ENCODE results near the gene DNAI2. TPM values are rescaled to one million over a fixed set of nuclear protein-coding genes. Genes with fewer than 3 reads are reported as not detected.
"Not testable (repeated sequence)": the region's sequence is repeated elsewhere in the genome, so short reads cannot be mapped to it uniquely, and the experiment has no call there.

DNAI2 gene
- total RNA-seq, 1 donor from 2014 or later: not detected

DNA sequence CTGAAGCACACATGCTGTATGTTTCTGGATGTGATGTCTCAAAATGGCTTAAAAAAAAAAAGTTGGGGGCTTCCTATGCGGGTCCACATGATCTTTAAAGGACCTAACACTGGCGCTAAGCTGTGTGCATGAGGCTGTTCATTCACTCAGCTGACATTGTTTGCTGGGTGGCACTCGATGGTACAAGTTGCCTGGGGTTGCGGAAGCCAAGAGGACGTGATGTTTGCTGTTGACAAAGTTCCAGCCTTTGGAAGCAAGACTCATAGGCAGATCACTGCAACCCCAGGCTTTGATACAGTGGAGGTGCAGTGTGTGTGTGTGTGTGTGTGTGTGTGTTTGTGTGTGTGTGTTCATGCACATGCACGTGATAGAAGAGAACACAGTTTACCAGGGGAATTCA lies 29.5 kb upstream of the DNAI2 start:
- DNase-seq (ENCODE audit: low read depth in 2 of 2): no peak

GRCh38 chr17:74245145-74245831 lies 28.7 kb upstream of the DNAI2 start:
- no peak for DNase-seq (ENCODE audit: low read depth in 2 of 2)

- DNase-seq (ENCODE audit: low read depth in 2 of 2): no peak
Observed at GRCh38 chr17:74245871-74246270, 28.2 kb upstream of the DNAI2 start.

- DNase-seq (ENCODE audit: low read depth in 2 of 2): no peak
Observed at GRCh38 chr17:74249590-74250270, 24.3 kb upstream of the DNAI2 start.

DNA sequence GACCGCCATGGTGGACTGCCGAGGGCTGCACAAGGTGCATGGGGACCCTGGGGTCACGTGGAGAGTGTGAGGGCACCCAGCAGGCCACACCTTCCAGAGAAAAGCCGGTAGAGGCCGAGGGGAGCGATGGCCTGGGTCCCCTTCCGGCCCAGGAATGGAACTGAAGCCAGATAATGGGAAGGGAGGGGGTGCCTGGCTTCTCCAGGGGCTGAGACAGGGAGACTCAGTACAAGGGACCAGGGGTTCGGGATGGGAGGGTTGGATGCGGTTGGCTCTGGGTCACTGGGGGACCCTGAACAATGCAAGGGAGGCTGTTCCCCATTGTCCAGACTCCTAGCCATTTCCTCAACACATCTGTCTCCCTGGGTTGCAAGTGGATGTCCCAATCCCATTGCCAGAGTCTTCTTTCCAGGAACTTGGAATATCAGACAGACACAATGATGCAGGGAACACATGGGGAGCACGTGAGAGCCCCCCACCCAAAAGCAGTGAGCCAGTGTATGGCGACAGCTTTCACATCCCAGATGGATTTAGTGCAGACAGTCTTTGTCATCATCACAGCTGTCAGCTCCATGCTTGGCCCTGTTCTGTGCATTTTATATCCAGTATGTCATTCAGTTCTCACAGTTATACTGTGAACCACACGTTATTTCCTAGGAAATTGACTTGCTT lies 23.6 kb upstream of the DNAI2 start:
- DNase-seq (ENCODE audit: low read depth in 2 of 2): no peak

GRCh38 chr17:74251051-74251450 lies 23.0 kb upstream of the DNAI2 start:
- no peak for DNase-seq (ENCODE audit: low read depth in 2 of 2)

GRCh38 chr17:74251569-74251968 lies 22.5 kb upstream of the DNAI2 start:
- no peak for DNase-seq (ENCODE audit: low read depth in 2 of 2)

DNA sequence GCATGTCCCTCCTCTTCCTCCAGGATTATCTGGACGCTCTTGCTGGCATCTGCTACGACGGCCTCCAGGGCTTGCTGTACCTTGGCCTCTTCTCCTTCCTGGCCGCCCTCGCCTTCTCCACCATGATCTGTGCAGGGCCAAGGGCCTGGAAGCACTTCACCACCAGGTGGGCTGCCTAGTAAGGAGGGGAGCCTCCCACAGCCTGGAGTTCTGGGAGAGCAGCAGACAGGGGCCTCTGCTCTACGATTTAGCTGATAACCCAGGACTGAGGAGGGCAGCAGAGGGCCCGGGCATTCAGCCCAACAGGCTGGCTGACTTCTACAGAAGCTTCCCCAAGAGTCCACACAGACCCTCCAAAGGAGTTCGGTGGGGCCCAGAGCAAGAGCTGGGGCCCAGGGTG lies 21.8 kb upstream of the DNAI2 start:
- DNase-seq (ENCODE audit: low read depth in 2 of 2): no peak

GRCh38 chr17:74253036-74253435 lies 21.0 kb upstream of the DNAI2 start:
- DNase-seq (ENCODE audit: low read depth in 2 of 2): no peak

DNA sequence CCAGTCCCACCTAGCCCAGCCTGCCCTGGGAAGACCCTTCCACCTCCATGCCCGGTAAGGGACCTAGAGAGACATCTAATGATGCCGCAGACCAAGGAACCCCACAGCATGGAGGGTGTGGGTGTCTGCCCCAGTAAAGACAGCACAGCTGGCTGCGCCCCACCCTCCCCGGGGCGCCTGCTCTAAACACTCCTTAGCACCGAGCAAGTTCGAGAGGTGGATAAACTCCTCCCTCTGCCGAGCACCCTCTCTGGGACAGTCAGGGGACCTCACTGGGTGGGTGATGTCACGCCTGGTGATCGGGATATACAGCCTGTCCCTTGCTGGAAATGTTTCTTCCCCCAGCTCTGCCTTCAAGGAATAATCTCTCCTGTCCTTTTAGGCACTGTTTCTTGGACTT lies 16.7 kb upstream of the DNAI2 start:
- DNase-seq (ENCODE audit: low read depth in 2 of 2): no peak

DNA sequence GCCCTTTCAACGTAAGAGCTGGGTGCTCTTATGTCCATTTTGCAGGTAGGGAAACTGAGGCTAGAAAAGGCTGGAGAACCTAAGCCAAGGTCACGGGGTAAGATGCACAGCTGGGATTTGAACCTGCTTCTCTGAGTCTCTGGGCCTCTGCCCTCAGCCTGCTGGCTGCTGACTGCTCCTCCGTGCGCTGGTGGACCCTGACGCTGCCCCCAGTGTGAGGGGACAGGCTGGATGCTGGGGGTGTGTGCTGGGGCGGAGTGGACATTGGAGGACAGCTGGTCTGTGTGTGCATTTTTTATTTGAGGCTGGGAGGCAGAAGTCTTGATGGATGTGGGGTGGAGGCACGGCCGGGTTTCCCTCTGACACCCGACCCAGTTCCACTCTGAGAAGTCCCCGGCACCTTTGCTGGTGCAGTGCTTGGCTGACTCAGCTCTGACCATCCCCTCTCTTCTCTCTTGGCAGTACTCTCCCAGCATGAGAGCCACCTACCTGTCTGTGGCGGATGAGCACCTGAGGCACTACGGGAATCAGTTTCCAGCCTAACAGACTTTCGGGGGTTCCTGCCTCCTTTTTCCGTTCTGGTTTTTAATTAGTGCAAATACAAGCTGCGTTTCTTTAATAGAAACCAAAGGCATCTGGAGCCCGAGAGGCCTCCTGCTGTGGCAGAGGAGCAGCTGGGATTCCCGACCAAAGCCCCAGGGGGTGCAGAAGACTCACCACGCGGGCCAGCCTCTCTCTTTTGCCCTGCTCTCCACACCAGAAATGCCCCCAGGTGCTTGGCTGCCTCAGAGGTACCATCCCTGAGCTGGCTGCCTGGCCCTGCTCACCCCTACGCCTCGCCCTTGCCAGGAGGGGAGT lies 14.1 kb upstream of the DNAI2 start:
- DNase-seq (ENCODE audit: low read depth in 2 of 2): no peak

- DNase-seq (ENCODE audit: low read depth in 2 of 2): no peak
Observed at GRCh38 chr17:74260525-74260850, 13.5 kb upstream of the DNAI2 start.

- no peak for DNase-seq (ENCODE audit: low read depth in 2 of 2)
Observed at GRCh38 chr17:74262601-74263000, 11.4 kb upstream of the DNAI2 start.

- DNase-seq (ENCODE audit: low read depth in 2 of 2): not testable (repeated sequence)
Observed at GRCh38 chr17:74267054-74267453, 7.0 kb upstream of the DNAI2 start.

- DNase-seq (ENCODE audit: low read depth in 2 of 2): no peak
Observed at GRCh38 chr17:74267579-74267978, 6.5 kb upstream of the DNAI2 start.

- DNase-seq (ENCODE audit: low read depth in 2 of 2): no peak
Observed at GRCh38 chr17:74267987-74268499, 6.0 kb upstream of the DNAI2 start.

GRCh38 chr17:74268558-74268957 lies 5.5 kb upstream of the DNAI2 start:
- DNase-seq (ENCODE audit: low read depth in 2 of 2): no peak

GRCh38 chr17:74270333-74270732 lies 3.7 kb upstream of the DNAI2 start:
- DNase-seq (ENCODE audit: low read depth in 2 of 2): no peak

DNA sequence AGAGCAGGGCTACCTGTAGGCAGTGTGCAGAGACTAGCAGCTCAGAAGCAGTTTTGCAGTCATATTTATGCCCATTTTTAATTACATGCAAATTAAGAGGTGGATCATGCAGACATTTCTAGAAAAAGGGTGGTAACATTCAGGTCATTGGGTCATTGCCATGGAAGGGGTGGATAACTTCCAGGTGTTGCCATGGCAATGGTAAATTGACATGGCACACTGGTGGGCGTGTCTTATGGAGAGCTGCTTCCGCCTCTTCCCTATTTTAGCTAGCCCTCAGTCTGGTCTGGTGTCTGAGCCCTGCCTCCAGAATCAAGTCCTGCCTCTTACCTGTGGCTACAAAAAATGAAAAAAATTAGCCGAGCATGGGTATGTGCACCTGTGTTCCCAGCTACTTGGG lies 2.8 kb upstream of the DNAI2 start:
- DNase-seq (ENCODE audit: low read depth in 2 of 2): no peak

DNA sequence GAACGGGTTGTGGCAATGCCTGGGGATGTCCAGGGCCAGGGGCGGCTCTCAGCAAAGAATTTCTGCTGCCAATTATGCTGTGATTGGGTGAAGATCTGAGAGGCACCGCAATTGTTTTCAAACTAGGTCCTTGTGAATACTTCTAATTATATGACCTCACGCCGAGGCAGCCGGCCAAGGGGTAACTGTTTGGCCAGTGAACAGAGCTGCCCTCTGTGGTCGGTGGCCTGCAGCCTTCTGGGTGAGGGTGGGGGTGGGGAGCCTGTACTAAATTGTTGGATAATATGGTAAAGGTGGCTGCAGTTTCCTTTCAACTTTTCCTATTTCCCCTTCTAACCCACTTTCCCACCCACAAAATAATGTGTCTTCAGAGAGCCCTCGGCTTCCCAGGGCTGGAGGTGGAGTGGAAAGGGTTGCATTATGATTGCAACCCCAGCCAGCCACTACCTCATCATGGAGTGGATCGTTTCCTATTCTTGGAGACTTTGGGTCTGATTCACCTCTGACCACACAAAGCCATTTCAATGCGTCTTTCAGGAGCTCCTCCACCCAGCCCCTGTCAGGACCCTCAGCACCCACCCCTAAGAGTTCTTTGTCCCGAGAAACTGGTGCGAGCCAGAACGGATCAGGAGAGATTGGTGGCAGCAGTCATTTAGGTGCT lies 2.0 kb upstream of the DNAI2 start:
- DNase-seq (ENCODE audit: low read depth in 2 of 2): no peak

DNA sequence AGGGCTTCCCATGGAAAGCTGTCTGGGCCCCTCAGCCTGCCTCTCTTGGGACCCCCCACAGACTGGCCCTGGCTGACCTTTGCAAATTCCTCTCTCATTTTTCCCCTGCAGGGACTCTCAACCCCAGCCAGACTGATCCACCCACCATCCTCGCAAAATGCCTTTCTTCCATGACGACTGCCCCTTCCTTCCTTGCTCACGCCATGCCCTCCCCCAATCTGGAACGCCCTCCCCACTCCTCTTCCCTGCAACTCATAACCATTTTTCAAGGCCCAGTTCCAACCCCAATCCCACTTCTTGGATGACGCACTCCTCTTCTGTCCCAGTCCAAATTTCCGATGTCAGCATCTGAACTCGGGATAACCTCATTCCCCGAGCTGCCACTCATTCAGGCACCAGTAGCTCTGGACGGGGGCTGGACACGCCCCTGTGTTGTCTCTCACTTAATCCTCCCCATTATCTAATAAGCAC lies 1.3 kb upstream of the DNAI2 start:
- DNase-seq (ENCODE audit: low read depth in 2 of 2): no peak
